Kidney capillary endothelial cell (primary cell): ENCODE results near the gene PHOX2A.

Source experiments
- DNase-seq: peaks from one replicate; pipeline ENCODE4 v3.0.0-alpha.2; 2018; ENCODE audit warnings: low spot score

Gene PHOX2A

GRCh38 chr11:72247584-72247983 is 3.6 kb upstream of the PHOX2A start:
- no peak for DNase-seq

GRCh38 chr11:72245263-72245816 is 1.4 kb upstream of the PHOX2A start:
- no peak for DNase-seq

GRCh38 chr11:72244361-72245262 is 636 bp upstream of the PHOX2A start:
- no peak for DNase-seq

- DNase-seq, result no peak
Observed at GRCh38 chr11:72243173-72244059, 560 bp downstream of the PHOX2A start.

- DNase-seq, result no peak
Observed at GRCh38 chr11:72242141-72242540, 1.8 kb downstream of the PHOX2A start.

GRCh38 chr11:72241291-72241781 is 2.6 kb downstream of the PHOX2A start:
- no peak for DNase-seq

GRCh38 chr11:72240461-72241290 is 3.3 kb downstream of the PHOX2A start:
- no peak for DNase-seq

- DNase-seq, result no peak
Observed at GRCh38 chr11:72239849-72240460, 4.0 kb downstream of the PHOX2A start.

GRCh38 chr11:72239313-72239848 is 4.6 kb downstream of the PHOX2A start:
- no peak for DNase-seq

- no peak for DNase-seq
Observed at GRCh38 chr11:72238492-72239312, 5.3 kb downstream of the PHOX2A start.

GRCh38 chr11:72238040-72238450 is 5.9 kb downstream of the PHOX2A start:
- no peak for DNase-seq

- DNase-seq, result no peak
Observed at GRCh38 chr11:72237112-72237931, 6.7 kb downstream of the PHOX2A start.

- no peak for DNase-seq
Observed at GRCh38 chr11:72236774-72237111, 7.2 kb downstream of the PHOX2A start.

- no peak for DNase-seq
Observed at GRCh38 chr11:72236083-72236697, 7.8 kb downstream of the PHOX2A start.

- DNase-seq, result no peak
Observed at GRCh38 chr11:72235351-72236057, 8.5 kb downstream of the PHOX2A start.

- no peak for DNase-seq
Observed at GRCh38 chr11:72234920-72235319, 9.1 kb downstream of the PHOX2A start.

GRCh38 chr11:72234514-72234830 is 9.5 kb downstream of the PHOX2A start:
- no peak for DNase-seq
